ENCODE measurements around the gene ANKRD24. TPM values are rescaled to one million over a fixed set of nuclear protein-coding genes. Genes with fewer than 3 reads are reported as not detected.
"Not testable (repeated sequence)": the region's sequence is repeated elsewhere in the genome, so short reads cannot be mapped to it uniquely, and the experiment has no call there.

Gene ANKRD24
- total and polyA plus RNA-seq, 5 experiments from 2014 or later: 0.36 to 2.2 (median 1.2) TPM; not detected in 1

GRCh38 chr19:4272894-4273293 lies 90.4 kb downstream of the ANKRD24 start:
- ATAC-seq (no peak), DNase-seq (no peak)
- POLR2A ChIA-PET: no interaction called here
- Mint-ChIP-seq H3K27me3 (no peaks in the 10 kb centered on the region), H3K9me3 (no peaks in the 10 kb centered on the region), H3K4me1 (peaks cover 0 to 4% (median 0%) of the 10 kb centered on the region in 4 donors), H3K36me3 (peaks cover 0 to 29% (median 13%) of the 10 kb centered on the region in 3 donors), H3K4me3 (no peak overlapping the region), H3K27ac (peak overlapping the region in 2 of 10 donors; percentile 24 to 29)

GRCh38 chr19:4274321-4274686 lies 91.8 kb downstream of the ANKRD24 start:
- DNase-seq, ATAC-seq, H3K27me3 Mint-ChIP-seq, H3K4me3 Mint-ChIP-seq, POLR2A ChIA-PET, H3K27ac Mint-ChIP-seq, H3K4me1 Mint-ChIP-seq, H3K9me3 Mint-ChIP-seq: not testable (repeated sequence)
- H3K36me3 Mint-ChIP-seq: peaks cover 0 to 19% (median 7%) of the 10 kb centered on the region in 3 donors

Other genes with a start within 250 kb of the ANKRD24 start
- gene NMRK2, start 249.6 kb upstream of the ANKRD24 start, total RNA-seq: not detected
- not detected for gene NMRK2, start 249.6 kb upstream of the ANKRD24 start, polyA plus RNA-seq
- gene DAPK3, start 211.6 kb upstream of the ANKRD24 start, total RNA-seq: 10 to 100 TPM; 35.1 to 37.8 TPM
- 10 to 100 TPM; 17.7 to 27.7 (median 24.1) TPM for gene DAPK3, start 211.6 kb upstream of the ANKRD24 start, polyA plus RNA-seq
- gene EEF2, start 197.2 kb upstream of the ANKRD24 start, total RNA-seq: 1,000 to 10,000 TPM; 2,204 to 2,252 TPM
- gene EEF2, start 197.2 kb upstream of the ANKRD24 start, polyA plus RNA-seq: 100 to 1,000 TPM; 546 to 682 (median 600) TPM
- gene PIAS4, start 175.0 kb upstream of the ANKRD24 start, total RNA-seq: 10 to 100 TPM; 34.4 to 34.9 TPM
- gene PIAS4, start 175.0 kb upstream of the ANKRD24 start, polyA plus RNA-seq: 1 to 10 TPM; 3.2 to 4.9 (median 4.5) TPM
- gene ZBTB7A, start 115.8 kb upstream of the ANKRD24 start, total RNA-seq: 10 to 100 TPM; 59.9 TPM
- gene ZBTB7A, start 115.8 kb upstream of the ANKRD24 start, polyA plus RNA-seq: 10 to 100 TPM; 31.3 to 52.2 (median 31.5) TPM
- 100 to 1,000 TPM; 119 to 134 TPM for gene MAP2K2, start 58.6 kb upstream of the ANKRD24 start, total RNA-seq
- gene MAP2K2, start 58.6 kb upstream of the ANKRD24 start, polyA plus RNA-seq: 100 to 1,000 TPM in 1 of 3 donors, 10 to 100 TPM in 2; 48.0 to 101 (median 67.3) TPM
- gene CREB3L3, start 29.1 kb upstream of the ANKRD24 start, total RNA-seq: not detected
- not detected for gene CREB3L3, start 29.1 kb upstream of the ANKRD24 start, polyA plus RNA-seq
- gene SIRT6, start 126 bp upstream of the ANKRD24 start, total RNA-seq: 10 to 100 TPM; 27.2 to 27.3 TPM
- 1 to 10 TPM in 2 of 3 donors, under 1 TPM in 1; 0.86 to 4.3 (median 1.4) TPM for gene SIRT6, start 126 bp upstream of the ANKRD24 start, polyA plus RNA-seq
- under 1 TPM; 0.36 to 0.47 TPM for gene EBI3, start 46.8 kb downstream of the ANKRD24 start, total RNA-seq
- gene EBI3, start 46.8 kb downstream of the ANKRD24 start, polyA plus RNA-seq: not detected
- gene YJU2, start 64.4 kb downstream of the ANKRD24 start, total RNA-seq: 10 to 100 TPM; 32.9 to 33.8 TPM
- gene YJU2, start 64.4 kb downstream of the ANKRD24 start, polyA plus RNA-seq: 10 to 100 TPM; 20.2 to 35.3 (median 28.1) TPM
- not detected for gene SHD, start 96.6 kb downstream of the ANKRD24 start, total RNA-seq
- gene SHD, start 96.6 kb downstream of the ANKRD24 start, polyA plus RNA-seq: not detected
- gene TMIGD2, start 119.7 kb downstream of the ANKRD24 start, total RNA-seq: 10 to 100 TPM; 41.6 to 43.9 TPM
- 100 to 1,000 TPM in 1 of 3 donors, 10 to 100 TPM in 2; 65.8 to 105 (median 96.5) TPM for gene TMIGD2, start 119.7 kb downstream of the ANKRD24 start, polyA plus RNA-seq
- 1 to 10 TPM; 1.4 to 4.0 TPM for gene FSD1, start 121.9 kb downstream of the ANKRD24 start, total RNA-seq
- 1 to 10 TPM; 1.5 to 3.9 (median 3.4) TPM for gene FSD1, start 121.9 kb downstream of the ANKRD24 start, polyA plus RNA-seq
- gene STAP2, start 156.1 kb downstream of the ANKRD24 start, total RNA-seq: 1 to 10 TPM; 1.4 to 2.3 TPM
- 1 to 10 TPM; 1.3 to 2.6 (median 1.5) TPM for gene STAP2, start 156.1 kb downstream of the ANKRD24 start, polyA plus RNA-seq
- 10 to 100 TPM; 18.9 to 22.1 TPM for gene MPND, start 160.9 kb downstream of the ANKRD24 start, total RNA-seq
- 1 to 10 TPM; 4.6 to 5.3 (median 4.7) TPM for gene MPND, start 160.9 kb downstream of the ANKRD24 start, polyA plus RNA-seq
- gene SH3GL1, start 217.9 kb downstream of the ANKRD24 start, total RNA-seq: 10 to 100 TPM; 38.3 to 38.6 TPM
- 10 to 100 TPM; 11.8 to 20.4 (median 12.3) TPM for gene SH3GL1, start 217.9 kb downstream of the ANKRD24 start, polyA plus RNA-seq
- gene CHAF1A, start 220.0 kb downstream of the ANKRD24 start, total RNA-seq: 10 to 100 TPM in 1 of 2 experiments, 1 to 10 TPM in 1; 7.5 to 10.9 TPM
- gene CHAF1A, start 220.0 kb downstream of the ANKRD24 start, polyA plus RNA-seq: 1 to 10 TPM; 1.7 to 2.4 (median 2.1) TPM